IPS DF 6.9 (cell line): Measurements from ENCODE around the gene PLSCR4.

Experiments
- DNase-seq: peaks from one replicate; pipeline ENCODE4 v3.0.0-alpha.2; 2013; ENCODE audit warnings: low read depth, low spot score
- H3K27ac ChIP-seq: one replicate; pipeline ENCODE4 v1.5.1; 2013; ENCODE audit warnings: low read length, control low read depth
- H3K27me3 ChIP-seq: 2 replicates; pipeline ENCODE4 v1.6.1; 2013; ENCODE audit warnings: mild to moderate bottlenecking, low read length; ENCODE audit not compliant: control insufficient read depth, insufficient read depth
- H3K36me3 ChIP-seq: 2 replicates; pipeline ENCODE4 v1.6.1; 2013; ENCODE audit warnings: low read length; ENCODE audit not compliant: control insufficient read depth, insufficient read depth
- H3K4me1 ChIP-seq: 2 replicates; pipeline ENCODE4 v1.6.1; 2013; ENCODE audit warnings: low read length; ENCODE audit not compliant: control insufficient read depth, insufficient read depth
- H3K4me3 ChIP-seq: 2 replicates; pipeline ENCODE4 v1.5.1; 2013; ENCODE audit warnings: mild to moderate bottlenecking, low read length
- H3K9me3 ChIP-seq: 2 replicates; pipeline ENCODE4 v1.6.1; 2013; ENCODE audit warnings: low read length, inconsistent platforms; ENCODE audit not compliant: control insufficient read depth, insufficient read depth
- WGBS: extraction: QIAGEN DNeasy Blood & Tissue Kit; methylation state at CpG from one replicate; pipeline ENCODE4 v1.1.7; 2013; ENCODE audit warnings: mixed read lengths, missing lambda C conversion rate; ENCODE audit not compliant: insufficient read length, insufficient coverage; 5-methylcytosine and 5-hydroxymethylcytosine counted together

PLSCR4 gene

GRCh38 chr3:146218880-146219866 lies 31.7 kb downstream of the PLSCR4 start:
- H3K27me3 ChIP-seq = no peaks in the 10 kb centered on the region
- no peak for DNase-seq
- WGBS = no CpG with 5 or more reads among the region's 13 CpGs
- H3K36me3 ChIP-seq = no peaks in the 10 kb centered on the region
- no peaks in the 10 kb centered on the region for H3K9me3 ChIP-seq
- peaks cover 2% of the 10 kb centered on the region; the same call in 1 of the 2 replicates for H3K4me1 ChIP-seq
- H3K4me3 ChIP-seq = no peak overlapping the region
- H3K27ac ChIP-seq = no peak overlapping the region

- Histone ChIP-seq H3K4me1 (no peaks in the 10 kb centered on the region), H3K27ac (no peak overlapping the region), H3K4me3 (no peak overlapping the region), H3K9me3 (no peaks in the 10 kb centered on the region), H3K36me3 (no peaks in the 10 kb centered on the region), H3K27me3 (no peaks in the 10 kb centered on the region)
- DNase-seq = no peak
- no CpG with 5 or more reads among the region's 2 CpGs for WGBS
Observed at GRCh38 chr3:146217324-146217723, 33.6 kb downstream of the PLSCR4 start.

DNA sequence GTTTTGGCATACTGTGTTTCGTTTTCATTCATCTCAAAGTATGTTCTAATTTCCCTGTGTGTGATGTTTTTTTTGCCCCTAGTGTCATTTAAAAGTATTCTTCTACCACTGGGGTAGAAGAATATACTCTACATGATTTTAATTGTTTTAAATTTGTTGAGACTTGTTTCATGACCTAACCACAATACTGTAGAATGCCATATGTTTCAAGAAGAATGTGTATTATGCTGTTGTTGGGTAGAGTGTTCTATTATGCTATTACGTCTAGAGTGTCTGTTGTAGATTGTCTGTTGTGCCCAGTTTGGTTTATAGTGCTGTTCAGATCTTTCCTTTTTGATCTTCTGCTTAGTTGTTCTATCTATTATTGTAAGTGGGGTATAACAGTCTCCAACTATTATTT lies 36.4 kb downstream of the PLSCR4 start:
- Histone ChIP-seq H3K4me3 (no peak overlapping the region), H3K4me1 (no peaks in the 10 kb centered on the region), H3K9me3 (no peaks in the 10 kb centered on the region), H3K27ac (no peak overlapping the region), H3K36me3 (no peaks in the 10 kb centered on the region), H3K27me3 (no peaks in the 10 kb centered on the region)
- WGBS = no CpG with 5 or more reads among the region's 2 CpGs
- no peak for DNase-seq

DNA sequence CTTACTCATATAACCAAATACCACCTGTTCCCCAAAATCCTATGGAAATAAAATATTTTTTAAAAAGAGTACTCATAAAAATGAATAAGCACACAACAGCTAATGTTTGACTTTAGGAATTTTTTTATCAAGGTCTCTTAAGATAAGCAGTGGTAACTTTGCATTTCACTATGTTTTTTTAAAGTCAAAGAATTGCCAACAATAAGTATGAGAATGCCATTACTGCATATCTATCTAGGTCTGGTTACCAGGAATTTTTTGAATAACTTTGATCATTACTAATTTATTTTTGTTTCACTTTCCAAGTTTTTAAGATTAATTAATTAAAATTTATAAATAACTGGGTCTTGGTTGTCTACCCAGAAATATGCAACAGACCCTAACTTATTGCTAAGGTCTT lies 41.5 kb downstream of the PLSCR4 start:
- H3K9me3 ChIP-seq = no peaks in the 10 kb centered on the region
- no peak overlapping the region for H3K4me3 ChIP-seq
- no peak for DNase-seq
- H3K4me1 ChIP-seq = no peaks in the 10 kb centered on the region
- no peak overlapping the region for H3K27ac ChIP-seq
- no peaks in the 10 kb centered on the region for H3K36me3 ChIP-seq
- no peaks in the 10 kb centered on the region for H3K27me3 ChIP-seq

GRCh38 chr3:146203776-146204175 lies 47.1 kb downstream of the PLSCR4 start:
- no peaks in the 10 kb centered on the region for H3K27me3 ChIP-seq
- no peak for DNase-seq
- no peaks in the 10 kb centered on the region for H3K36me3 ChIP-seq
- H3K27ac ChIP-seq = no peak overlapping the region
- no peak overlapping the region for H3K4me3 ChIP-seq
- no peaks in the 10 kb centered on the region for H3K4me1 ChIP-seq
- no peaks in the 10 kb centered on the region for H3K9me3 ChIP-seq

DNA sequence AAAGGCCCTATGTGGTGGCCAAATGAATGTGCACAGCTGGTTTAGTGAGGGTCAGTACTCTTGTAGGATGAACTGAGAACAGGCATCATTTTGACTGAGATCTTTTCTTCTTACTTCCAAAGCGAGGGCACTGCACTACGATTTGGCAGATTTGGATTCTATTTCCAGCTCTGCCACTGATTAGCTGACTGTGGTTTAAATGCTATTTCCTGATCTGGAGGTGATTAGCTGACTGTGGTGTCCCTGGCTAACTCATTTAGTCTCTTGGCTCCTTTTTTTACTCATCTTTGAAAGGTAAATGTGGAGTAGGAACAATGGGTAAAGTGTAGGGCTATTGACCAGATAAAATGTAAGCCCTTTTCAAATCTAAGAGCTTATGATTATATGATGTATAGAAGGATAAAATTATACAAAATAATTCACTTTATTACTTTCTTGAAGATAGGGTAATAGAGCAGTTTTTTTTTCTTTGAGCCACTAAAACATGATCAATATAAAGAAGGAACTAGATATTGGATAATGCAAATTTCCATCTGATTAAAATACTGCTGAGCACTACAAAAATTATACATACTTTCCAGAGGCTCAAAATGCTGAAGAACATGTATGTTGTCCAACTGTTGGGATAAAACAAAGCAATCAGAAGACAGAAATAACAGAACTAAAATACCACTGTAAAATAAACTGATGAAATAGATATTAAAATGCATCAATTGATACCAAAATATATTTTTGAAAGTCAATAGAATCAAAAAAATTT lies 50.3 kb downstream of the PLSCR4 start:
- no CpG with 5 or more reads among the region's 2 CpGs for WGBS
- Histone ChIP-seq H3K9me3 (no peaks in the 10 kb centered on the region), H3K4me1 (no peaks in the 10 kb centered on the region), H3K4me3 (no peak overlapping the region), H3K36me3 (no peaks in the 10 kb centered on the region), H3K27me3 (no peaks in the 10 kb centered on the region), H3K27ac (no peak overlapping the region)
- no peak for DNase-seq

- H3K9me3 ChIP-seq = no peaks in the 10 kb centered on the region
- DNase-seq = no peak
- no CpG with 5 or more reads among the region's 5 CpGs for whole genome bisulfite sequencing
- no peak overlapping the region for H3K4me3 ChIP-seq
- H3K27me3 ChIP-seq = no peaks in the 10 kb centered on the region
- no peaks in the 10 kb centered on the region for H3K4me1 ChIP-seq
- H3K27ac ChIP-seq = no peak overlapping the region
- H3K36me3 ChIP-seq = no peaks in the 10 kb centered on the region
Observed at GRCh38 chr3:146199762-146200161, 51.1 kb downstream of the PLSCR4 start.

GRCh38 chr3:146196789-146197188 lies 54.1 kb downstream of the PLSCR4 start:
- no peaks in the 10 kb centered on the region for H3K4me1 ChIP-seq
- no CpG with 5 or more reads among the region's 2 CpGs for WGBS
- no peaks in the 10 kb centered on the region for H3K9me3 ChIP-seq

DNA sequence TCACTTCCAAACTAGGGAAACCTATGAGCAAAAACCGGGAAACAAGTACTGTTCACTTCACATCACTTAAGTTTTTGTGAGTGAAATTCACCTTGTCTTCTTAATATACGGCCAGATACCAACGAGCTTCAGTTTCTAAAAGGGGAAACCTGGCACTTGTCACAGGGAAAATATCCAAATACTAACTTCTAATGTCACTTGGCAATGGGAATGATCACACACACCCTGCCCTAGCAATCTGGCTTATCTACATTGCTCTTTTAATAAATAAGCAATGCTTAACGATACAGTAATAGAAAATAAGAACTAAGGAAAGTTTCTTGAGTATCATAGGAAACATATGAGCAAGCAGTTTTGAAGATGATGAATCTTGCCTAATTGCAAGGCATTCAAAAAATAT lies 55.3 kb downstream of the PLSCR4 start:
- H3K9me3 ChIP-seq = no peaks in the 10 kb centered on the region
- no CpG with 5 or more reads among the region's 4 CpGs for WGBS
- no peak overlapping the region for H3K4me3 ChIP-seq
- H3K36me3 ChIP-seq = no peaks in the 10 kb centered on the region
- H3K27ac ChIP-seq = no peak overlapping the region
- no peak for DNase-seq
- H3K4me1 ChIP-seq = no peaks in the 10 kb centered on the region
- no peaks in the 10 kb centered on the region for H3K27me3 ChIP-seq

More at GRCh38 chr3:146196789-146197188, 54.1 kb downstream of the PLSCR4 start:
- no peak overlapping the region for H3K4me3 ChIP-seq
- no peaks in the 10 kb centered on the region for H3K36me3 ChIP-seq
- H3K27ac ChIP-seq = no peak overlapping the region
- no peak for DNase-seq
- no peaks in the 10 kb centered on the region for H3K27me3 ChIP-seq

DNA sequence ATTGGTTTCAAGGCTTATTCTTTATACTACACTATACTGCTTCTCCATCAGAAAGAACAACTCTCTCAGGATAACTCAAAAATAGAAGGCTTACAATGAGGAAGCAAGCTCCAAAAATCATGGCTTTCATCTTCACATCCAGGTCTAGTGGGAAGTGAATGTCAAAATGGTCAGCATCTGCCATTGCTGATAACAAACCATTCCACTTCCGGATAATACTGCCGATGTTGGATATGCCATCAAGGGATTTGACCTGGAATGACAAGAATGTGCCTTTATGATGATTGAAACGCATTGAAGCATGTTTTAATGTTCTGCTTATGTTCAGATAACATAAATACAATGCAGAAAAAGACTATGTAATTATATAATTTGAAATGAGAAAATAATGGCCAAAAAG lies 55.9 kb downstream of the PLSCR4 start:
- H3K27ac ChIP-seq = no peak overlapping the region
- no peaks in the 10 kb centered on the region for H3K27me3 ChIP-seq
- WGBS = no CpG with 5 or more reads among the region's 3 CpGs
- no peak overlapping the region for H3K4me3 ChIP-seq
- H3K36me3 ChIP-seq = no peaks in the 10 kb centered on the region
- no peaks in the 10 kb centered on the region for H3K4me1 ChIP-seq
- no peaks in the 10 kb centered on the region for H3K9me3 ChIP-seq
- no peak for DNase-seq
